ENCODE data around the gene RAB40B.

DNA sequence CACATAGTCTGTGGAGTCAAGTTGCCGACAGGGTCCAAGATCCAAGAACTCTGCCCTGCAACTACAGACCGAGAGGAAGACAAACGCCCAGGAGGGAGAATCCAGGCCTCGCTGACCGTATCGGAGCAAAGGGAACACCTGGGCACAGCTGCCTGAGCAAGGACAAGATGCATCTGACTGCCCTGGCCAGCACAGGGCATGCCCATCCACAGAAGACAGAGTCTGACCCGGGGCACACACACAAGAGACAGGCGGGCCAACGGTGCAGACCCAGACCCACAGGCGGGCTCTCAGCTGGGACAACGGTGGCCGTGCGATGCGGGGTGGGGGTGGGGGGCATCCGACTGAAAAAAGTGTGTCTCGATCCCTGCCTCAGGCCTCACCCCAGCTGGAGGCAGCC is 6.2 kb downstream of the RAB40B start:
- TF ChIP-seq, protein P1, sequence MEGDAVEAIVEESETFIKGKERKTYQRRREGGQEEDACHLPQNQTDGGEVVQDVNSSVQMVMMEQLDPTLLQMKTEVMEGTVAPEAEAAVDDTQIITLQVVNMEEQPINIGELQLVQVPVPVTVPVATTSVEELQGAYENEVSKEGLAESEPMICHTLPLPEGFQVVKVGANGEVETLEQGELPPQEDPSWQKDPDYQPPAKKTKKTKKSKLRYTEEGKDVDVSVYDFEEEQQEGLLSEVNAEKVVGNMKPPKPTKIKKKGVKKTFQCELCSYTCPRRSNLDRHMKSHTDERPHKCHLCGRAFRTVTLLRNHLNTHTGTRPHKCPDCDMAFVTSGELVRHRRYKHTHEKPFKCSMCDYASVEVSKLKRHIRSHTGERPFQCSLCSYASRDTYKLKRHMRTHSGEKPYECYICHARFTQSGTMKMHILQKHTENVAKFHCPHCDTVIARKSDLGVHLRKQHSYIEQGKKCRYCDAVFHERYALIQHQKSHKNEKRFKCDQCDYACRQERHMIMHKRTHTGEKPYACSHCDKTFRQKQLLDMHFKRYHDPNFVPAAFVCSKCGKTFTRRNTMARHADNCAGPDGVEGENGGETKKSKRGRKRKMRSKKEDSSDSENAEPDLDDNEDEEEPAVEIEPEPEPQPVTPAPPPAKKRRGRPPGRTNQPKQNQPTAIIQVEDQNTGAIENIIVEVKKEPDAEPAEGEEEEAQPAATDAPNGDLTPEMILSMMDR (IDR thresholded peaks at IDR 0.05): no peak
- no peak for TF ChIP-seq POLR2A (IDR thresholded peaks at IDR 0.05)

All from heart left ventricle (tissue), 13 donors.